Heart right ventricle (tissue), 16 donors: ENCODE data around the gene L3MBTL1. TPM values are rescaled to one million over a fixed set of nuclear protein-coding genes. Genes with fewer than 3 reads are reported as not detected.

Experiments used
- ATAC-seq, 8 donors: fragments of 200-7000 bp; cut with Tn5 transposase; one replicate each; pipeline ENCODE4 v1.9.1; 2020; ENCODE audit warnings: mild to moderate bottlenecking in 8 of 8, moderate library complexity in 8 of 8, moderate number of reproducible peaks in 1 of 8
- DNase-seq, 2 donors: peaks; one replicate each; pipeline ENCODE4 v3.0.0-alpha.2; 2020
- H3K27ac ChIP-seq, 10 donors: fragments of 200-600 bp; sonication (generic) in 2 of 10; one replicate each; pipeline versions ENCODE4 v1.5.0 to v1.8.0; 2020 to 2022; ENCODE audit warnings: mild to moderate bottlenecking in 3 of 10
- H3K27me3 ChIP-seq, 7 donors: fragments of 200-600 bp; one replicate each; pipeline ENCODE4 v1.8.0; 2021 to 2022; ENCODE audit warnings: mild to moderate bottlenecking in 2 of 7
- H3K36me3 ChIP-seq, 9 donors: fragments of 200-600 bp; sonication (generic) in 1 of 9; one replicate each; pipeline versions ENCODE4 v1.5.0 to v1.8.0; 2020 to 2022; ENCODE audit warnings: mild to moderate bottlenecking in 2 of 9
- H3K4me1 ChIP-seq, 9 donors: fragments of 200-600 bp; sonication (generic) in 1 of 9; one replicate each; pipeline versions ENCODE4 v1.5.0 to v1.8.0; 2020 to 2022; ENCODE audit warnings: mild to moderate bottlenecking in 4 of 9
- H3K4me3 ChIP-seq, 10 donors: fragments of 200-600 bp; sonication (generic) in 2 of 10; one replicate each; pipeline versions ENCODE4 v1.5.0 to v1.8.0; 2020 to 2022; ENCODE audit warnings: mild to moderate bottlenecking in 7 of 10, moderate library complexity in 2 of 10
- H3K9me3 ChIP-seq, 11 donors: fragments of 200-600 bp in 10 of 11; sonication (generic) in 2 of 11; one replicate each; pipeline versions ENCODE4 v1.5.0 to v1.8.0; 2013 to 2022; ENCODE audit warnings: mild to moderate bottlenecking in 2 of 11, control low read depth in 1 of 11, moderate library complexity in 1 of 11
- WGBS, 2 donors: extraction: QIAGEN DNeasy Blood & Tissue Kit; methylation state at CpG; one replicate each; pipeline ENCODE4 v1.1.7; 2013; ENCODE audit warnings: inconsistent platforms in 1 of 2; 5-methylcytosine and 5-hydroxymethylcytosine counted together
- intact Hi-C, 10 donors: fragments of 100-400 bp; cut with DNase I; formaldehyde crosslinking; loops; one replicate each; pipeline versions ENCODE4 v1.11.1 to v1.14.2; 2022
- polyA plus RNA-seq, 2 donors: library from polyadenylated mRNA; stranded (reverse); fragments of 200-250 nt; gene quantifications; one replicate each; pipeline ENCODE4 v1.2.3, GENCODE V29; 2013
- total RNA-seq, 10 donors: library from RNA; stranded (reverse); fragmentation: NEBNext Ultra II Directional in 3 of 10; extraction: Animal tissue kit (Norgen Biotek cat#: 25700) in 3 of 10; gene quantifications; one replicate each; pipeline versions ENCODE4 v1.2.1 to v1.2.4, GENCODE V29; 2021 to 2023
- TF ChIP-seq, protein P1 (sequence below), 9 donors: fragments of 200-600 bp; sonication (generic) in 2 of 9; IDR thresholded peaks; one replicate each; pipeline versions ENCODE4 v1.5.0 to v1.8.0; 2021 to 2022; ENCODE audit warnings: antibody characterized with exemption in 9 of 9, mild to moderate bottlenecking in 5 of 9, moderate library complexity in 1 of 9
- donor health status: Arrhythmogenic right ventricular cardiomyopathy.
- donor health status: ischemic (EF 13 %, LVEDD 7.1; RV severe dilation, severe dysfunction).
- donor health status: healthy with polysubstance abuse.
- donor health status: DM: no; HTN: yes; CAD: no.
- donor health status: DM: no; HTN: no; CAD: no.
- donor health status: ischemic (EF 25% LVEDD 6.9; RV normal size, moderate dysfunction).
- donor health status: ischemic (EF 25% LVEDD 5.7; RV mildly dilated, moderate dysfunction).
- donor health status: healthy.
- donor health status: DM: yes; HTN: yes; CAD: no.
- donor health status: Ischemic cardiomyopathy.
- donor health status: ischemic (EF 35%, LVEDD 5.7; RV mildly dilated, moderate dysfunction).
- donor health status: nonischemic (EF 11% LVEDD 7.7; RV severe dilation, severe dysfunction).
- donor health status: DM: yes; HTN: yes; CAD: no.
- donor health status: PGD.
- donor health status: ischemic (EF 29% LVEDD 5.4; RV normal size, mild dysfunction).
- donor health status: nonischemic (EF 23%, LVEDD 6.1; RV moderate dilation, normal function).

The L3MBTL1 gene
- total and polyA plus RNA-seq, 12 donors = 1.2 to 9.0 (median 4.9) TPM

DNA sequence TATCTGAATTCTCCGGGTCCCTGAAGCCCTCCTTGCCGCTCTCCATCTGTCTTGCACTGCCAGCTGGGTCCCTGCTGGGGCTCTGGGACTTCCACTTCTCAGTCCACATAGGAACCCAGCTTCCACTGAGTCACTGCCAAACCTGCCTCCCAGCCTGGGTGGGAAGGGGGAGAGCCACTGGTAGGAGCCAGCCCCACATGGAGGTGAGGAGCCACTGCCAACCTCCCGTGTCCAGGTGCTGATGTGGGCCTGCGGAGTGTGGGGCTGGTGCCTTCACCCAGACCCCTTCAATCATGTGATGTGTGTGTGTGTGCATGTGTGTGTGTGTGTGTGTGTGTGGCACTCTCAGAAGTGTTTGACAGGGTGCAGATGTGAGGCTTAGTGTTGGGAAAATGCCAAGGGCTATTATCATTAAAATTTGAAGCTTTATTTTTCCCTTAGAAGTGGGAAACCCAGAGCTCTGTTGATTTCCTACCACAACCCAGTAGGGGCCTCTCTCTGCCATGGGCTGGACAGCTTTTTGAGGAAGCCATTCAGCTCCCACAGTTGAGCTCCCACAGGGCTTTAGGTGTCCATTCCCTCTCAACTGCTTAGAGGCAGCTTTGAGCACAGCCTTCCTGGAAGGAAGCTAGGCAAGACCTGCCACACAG lies 42.0 kb downstream of the L3MBTL1 start:
- TF ChIP-seq, protein P1, sequence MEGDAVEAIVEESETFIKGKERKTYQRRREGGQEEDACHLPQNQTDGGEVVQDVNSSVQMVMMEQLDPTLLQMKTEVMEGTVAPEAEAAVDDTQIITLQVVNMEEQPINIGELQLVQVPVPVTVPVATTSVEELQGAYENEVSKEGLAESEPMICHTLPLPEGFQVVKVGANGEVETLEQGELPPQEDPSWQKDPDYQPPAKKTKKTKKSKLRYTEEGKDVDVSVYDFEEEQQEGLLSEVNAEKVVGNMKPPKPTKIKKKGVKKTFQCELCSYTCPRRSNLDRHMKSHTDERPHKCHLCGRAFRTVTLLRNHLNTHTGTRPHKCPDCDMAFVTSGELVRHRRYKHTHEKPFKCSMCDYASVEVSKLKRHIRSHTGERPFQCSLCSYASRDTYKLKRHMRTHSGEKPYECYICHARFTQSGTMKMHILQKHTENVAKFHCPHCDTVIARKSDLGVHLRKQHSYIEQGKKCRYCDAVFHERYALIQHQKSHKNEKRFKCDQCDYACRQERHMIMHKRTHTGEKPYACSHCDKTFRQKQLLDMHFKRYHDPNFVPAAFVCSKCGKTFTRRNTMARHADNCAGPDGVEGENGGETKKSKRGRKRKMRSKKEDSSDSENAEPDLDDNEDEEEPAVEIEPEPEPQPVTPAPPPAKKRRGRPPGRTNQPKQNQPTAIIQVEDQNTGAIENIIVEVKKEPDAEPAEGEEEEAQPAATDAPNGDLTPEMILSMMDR (IDR thresholded peaks at IDR 0.05) = no peak
- H3K9me3 ChIP-seq = peaks cover 0 to 11% (median 0%) of the 10 kb centered on the region in 11 donors
- no peaks in the 10 kb centered on the region for H3K4me1 ChIP-seq
- DNase-seq (no peak), ATAC-seq (no peak)
- H3K4me3 ChIP-seq = no peak overlapping the region
- WGBS, 2 donors = 83 to 91% methylated on average over 4 of the region's 4 CpGs
- H3K27me3 ChIP-seq = no peaks in the 10 kb centered on the region
- no peak overlapping the region for H3K27ac ChIP-seq
- intact Hi-C loops = loop anchor here in 1 of 10 donors (10.0 kb wide), 1 partner anchor 535 kb away; no protein-coding TSS in a partner anchor
- H3K36me3 ChIP-seq = no peaks in the 10 kb centered on the region

DNA sequence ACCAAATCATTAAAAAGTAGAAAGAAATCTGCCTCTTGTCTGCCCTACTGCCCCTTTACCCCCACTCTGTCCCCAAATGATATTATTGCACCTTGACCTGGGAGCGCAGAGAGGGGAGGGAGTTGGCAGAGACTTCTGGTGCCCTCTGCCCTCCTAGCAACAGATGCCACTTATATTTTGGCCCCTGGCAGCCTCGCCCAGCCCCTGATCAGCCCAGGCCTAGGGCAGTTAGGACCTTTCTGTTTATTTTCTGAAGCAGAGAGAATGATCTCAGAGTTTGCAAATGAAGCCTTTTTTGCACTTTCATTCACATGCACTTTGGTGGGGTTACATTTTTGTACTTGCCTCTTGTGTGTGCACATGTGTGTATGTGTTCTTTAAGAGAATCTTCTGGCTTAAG lies 43.0 kb downstream of the L3MBTL1 start:
- H3K4me3 ChIP-seq = no peak overlapping the region
- TF ChIP-seq, protein P1 (IDR thresholded peaks at IDR 0.05) = no peak
- no peaks in the 10 kb centered on the region for H3K4me1 ChIP-seq
- DNase-seq (no peak), ATAC-seq (no peak)
- 86 to 93% methylated on average over 2 of the region's 2 CpGs for WGBS, 2 donors
- intact Hi-C loops = no loop called here
- H3K27me3 ChIP-seq = no peaks in the 10 kb centered on the region
- H3K36me3 ChIP-seq = no peaks in the 10 kb centered on the region
- no peak overlapping the region for H3K27ac ChIP-seq
- H3K9me3 ChIP-seq = peaks cover 0 to 11% (median 0%) of the 10 kb centered on the region in 11 donors

DNA sequence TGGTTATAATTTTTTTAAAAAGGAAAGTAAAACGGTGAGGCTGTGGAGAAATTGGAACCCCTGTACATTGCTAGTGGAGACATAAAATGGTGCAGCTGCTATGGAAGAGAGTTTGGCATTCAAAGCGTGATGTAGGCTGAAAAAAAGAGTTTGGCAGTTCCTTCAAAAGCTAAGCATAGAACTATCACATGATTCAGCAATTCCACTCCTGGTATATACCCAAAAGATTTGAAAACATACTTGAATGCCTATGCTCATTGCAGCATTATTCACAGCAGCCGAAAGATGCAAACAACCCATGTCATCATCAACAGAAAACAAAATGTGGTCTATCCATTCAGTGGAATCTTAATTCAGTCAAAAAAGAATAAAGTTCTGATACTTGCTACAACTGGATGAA lies 46.9 kb downstream of the L3MBTL1 start:
- H3K27ac ChIP-seq = no peak overlapping the region
- intact Hi-C loops = no loop called here
- H3K36me3 ChIP-seq = no peaks in the 10 kb centered on the region
- no peaks in the 10 kb centered on the region for H3K27me3 ChIP-seq
- 78 to 81% methylated on average over 3 of the region's 3 CpGs for WGBS, 2 donors
- no peak for ATAC-seq
- H3K4me3 ChIP-seq = no peak overlapping the region
- no peak for DNase-seq
- TF ChIP-seq, protein P1 (IDR thresholded peaks at IDR 0.05) = no peak
- no peaks in the 10 kb centered on the region for H3K9me3 ChIP-seq
- peaks cover 0 to 10% (median 0%) of the 10 kb centered on the region in 9 donors for H3K4me1 ChIP-seq

DNA sequence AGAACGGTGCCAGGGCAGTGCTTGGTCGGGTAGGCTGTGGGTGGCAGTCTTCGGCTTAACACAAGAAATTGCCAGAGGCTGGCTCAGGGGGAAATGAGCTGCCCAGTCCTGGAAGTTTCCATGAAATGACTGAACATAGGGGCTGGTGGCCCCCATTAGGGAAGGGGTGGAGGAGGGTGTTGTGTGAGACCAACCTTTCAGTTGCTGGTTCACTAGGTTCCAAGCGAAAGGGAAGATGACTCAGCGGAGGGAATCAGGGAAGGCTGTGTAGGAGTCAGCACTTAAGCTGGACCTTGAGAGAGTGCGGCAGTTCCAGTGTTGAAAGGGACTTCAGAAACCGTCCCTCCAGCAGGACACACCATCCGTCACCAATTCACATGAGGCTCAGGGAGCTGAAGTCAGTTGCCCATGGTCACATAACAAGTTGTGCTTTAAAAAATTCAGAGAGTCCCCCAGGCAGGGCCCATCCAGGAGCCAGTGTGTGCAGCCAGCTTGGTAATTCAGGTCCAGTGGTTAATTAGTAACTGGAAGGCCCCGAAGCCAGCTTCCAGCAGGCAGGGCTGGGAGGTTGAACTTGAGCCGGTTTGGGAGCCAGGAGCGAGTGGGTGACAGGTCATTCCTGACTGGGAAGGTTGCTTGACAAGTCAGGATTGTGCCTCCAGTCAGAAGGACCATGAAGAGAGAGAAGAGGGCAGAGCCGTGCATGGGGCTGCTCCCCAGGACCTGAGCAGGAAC lies 51.1 kb downstream of the L3MBTL1 start, which contains the start of gene SGK2:
SGK2 (plus strand) TSS at position 616 of the 735 bp plus-strand sequence. CDS start 7,469 bp downstream, outside the sequence.
- H3K27me3 ChIP-seq = no peaks in the 10 kb centered on the region
- WGBS, 2 donors = 79 to 86% methylated on average over 12 of the region's 12 CpGs
- no peaks in the 10 kb centered on the region for H3K36me3 ChIP-seq
- H3K27ac ChIP-seq = no peak within 1 kb of the TSS
- DNase-seq (no peak), ATAC-seq (peak in 2 of 8 donors; percentile 21 to 43)
- no peak within 1 kb of the TSS for H3K4me3 ChIP-seq
- intact Hi-C loops = no loop called here
- no peaks in the 10 kb centered on the region for H3K9me3 ChIP-seq
- peaks cover 0 to 10% (median 0%) of the 10 kb centered on the region in 9 donors for H3K4me1 ChIP-seq
- TF ChIP-seq, protein P1 (IDR thresholded peaks at IDR 0.05) = no peak
